Gastroesophageal sphincter (tissue), 3 donors: ENCODE data around the gene BATF.

Experiments used
- POLR2A ChIP-seq, 2 donors: fragments of 450-650 bp; IDR thresholded peaks; one replicate each; pipeline ENCODE4 v1.6.1; 2017; ENCODE audit warnings: antibody characterized with exemption in 2 of 2, mild to moderate bottlenecking in 2 of 2, moderate library complexity in 1 of 2
- TF ChIP-seq, protein P1 (sequence below), 4 experiments: fragments of 200-600 bp in 2 of 4; fragments of 450-650 bp in 2 of 4; sonication (generic) in 1 of 4; IDR thresholded peaks; one replicate each; pipeline ENCODE4 v1.5.1; 2017 to 2019; ENCODE audit warnings: antibody characterized with exemption in 4 of 4, mild to moderate bottlenecking in 2 of 4, moderate library complexity in 2 of 4

DNA sequence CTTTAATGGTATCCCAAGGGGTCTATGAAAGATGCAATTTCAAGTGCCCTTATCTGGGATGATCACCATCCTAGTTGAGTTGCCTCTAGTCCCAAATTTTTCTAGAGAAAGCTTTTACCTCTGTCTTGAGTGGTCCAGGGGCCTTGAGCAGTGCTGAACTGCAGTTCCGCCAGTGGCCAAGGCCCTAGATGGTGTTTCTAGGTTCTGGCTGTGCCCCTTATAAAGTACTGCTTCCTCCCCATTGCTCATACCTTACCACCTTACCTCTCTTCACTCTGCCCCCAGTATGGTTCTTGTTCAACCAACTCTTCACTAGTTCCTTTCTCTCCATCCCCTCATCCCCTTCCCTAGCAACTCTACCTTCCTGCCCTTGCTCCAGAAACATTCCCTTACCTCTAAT is 3.7 kb downstream of the BATF start:
- TF ChIP-seq, protein P1, sequence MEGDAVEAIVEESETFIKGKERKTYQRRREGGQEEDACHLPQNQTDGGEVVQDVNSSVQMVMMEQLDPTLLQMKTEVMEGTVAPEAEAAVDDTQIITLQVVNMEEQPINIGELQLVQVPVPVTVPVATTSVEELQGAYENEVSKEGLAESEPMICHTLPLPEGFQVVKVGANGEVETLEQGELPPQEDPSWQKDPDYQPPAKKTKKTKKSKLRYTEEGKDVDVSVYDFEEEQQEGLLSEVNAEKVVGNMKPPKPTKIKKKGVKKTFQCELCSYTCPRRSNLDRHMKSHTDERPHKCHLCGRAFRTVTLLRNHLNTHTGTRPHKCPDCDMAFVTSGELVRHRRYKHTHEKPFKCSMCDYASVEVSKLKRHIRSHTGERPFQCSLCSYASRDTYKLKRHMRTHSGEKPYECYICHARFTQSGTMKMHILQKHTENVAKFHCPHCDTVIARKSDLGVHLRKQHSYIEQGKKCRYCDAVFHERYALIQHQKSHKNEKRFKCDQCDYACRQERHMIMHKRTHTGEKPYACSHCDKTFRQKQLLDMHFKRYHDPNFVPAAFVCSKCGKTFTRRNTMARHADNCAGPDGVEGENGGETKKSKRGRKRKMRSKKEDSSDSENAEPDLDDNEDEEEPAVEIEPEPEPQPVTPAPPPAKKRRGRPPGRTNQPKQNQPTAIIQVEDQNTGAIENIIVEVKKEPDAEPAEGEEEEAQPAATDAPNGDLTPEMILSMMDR (IDR thresholded peaks at IDR 0.05): no peak
- TF ChIP-seq POLR2A (IDR thresholded peaks at IDR 0.05): no peak
